GM23338 (cell line): ENCODE measurements around the gene SFI1. TPM values are rescaled to one million over a fixed set of nuclear protein-coding genes. Genes with fewer than 3 reads are reported as not detected.

Experiments
- ATAC-seq: fragments of 200-7000 bp; cut with Tn5 transposase; 3 replicates; pipeline ENCODE4 v1.9.1; 2020
- DNase-seq: peaks from one replicate; pipeline ENCODE4 v3.0.0-alpha.2; 2015; ENCODE audit warnings: low spot score
- H2AFZ ChIP-seq: fragments of 200-600 bp; sonication (generic); 2 replicates; pipeline ENCODE4 v1.8.0; 2016; ENCODE audit warnings: antibody characterized with exemption, mild to moderate bottlenecking, moderate library complexity
- H3F3A ChIP-seq: fragments of 200-600 bp; sonication (generic); replicated peaks from 2 replicates; pipeline ENCODE4 v1.8.0; 2017; ENCODE audit warnings: antibody characterized with exemption, mixed run types, low read depth
- H3K27ac ChIP-seq: fragments of 200-600 bp; sonication (generic); 2 replicates; pipeline ENCODE4 v1.6.1; 2016; ENCODE audit warnings: low read depth
- H3K27me3 ChIP-seq: fragments of 200-600 bp; sonication (generic); 2 replicates; pipeline ENCODE4 v1.8.0; 2016; ENCODE audit warnings: mild to moderate bottlenecking, mixed run types, moderate library complexity; ENCODE audit not compliant: insufficient read depth
- H3K36me3 ChIP-seq: fragments of 200-600 bp; sonication (generic); 2 replicates; pipeline ENCODE4 v1.8.0; 2016; ENCODE audit warnings: mild to moderate bottlenecking; ENCODE audit not compliant: insufficient read depth
- H3K4me1 ChIP-seq: fragments of 200-600 bp; sonication (generic); 2 replicates; pipeline ENCODE4 v1.8.0; 2016; ENCODE audit warnings: mild to moderate bottlenecking, moderate library complexity; ENCODE audit not compliant: insufficient read depth
- H3K4me2 ChIP-seq: fragments of 200-600 bp; sonication (generic); 2 replicates; pipeline ENCODE4 v1.7.1; 2017; ENCODE audit warnings: mixed run types
- H3K4me3 ChIP-seq: fragments of 200-600 bp; sonication (generic); 2 replicates; pipeline ENCODE4 v1.6.1; 2016; ENCODE audit warnings: mixed run types
- H3K79me2 ChIP-seq: fragments of 200-600 bp; sonication (generic); replicated peaks from 2 replicates; pipeline ENCODE4 v1.8.0; 2017; ENCODE audit warnings: mild to moderate bottlenecking; ENCODE audit not compliant: insufficient read depth
- H3K9me2 ChIP-seq: fragments of 200-600 bp; sonication (generic); 2 replicates; pipeline ENCODE4 v1.8.0; 2017; ENCODE audit not compliant: insufficient read depth
- H4K20me1 ChIP-seq: fragments of 200-600 bp; sonication (generic); replicated peaks from 2 replicates; pipeline ENCODE4 v1.8.0; 2017; ENCODE audit warnings: mild to moderate bottlenecking; ENCODE audit not compliant: insufficient read depth
- H3K27ac Mint-ChIP-seq: 2 replicates; pipeline ENCODE4 v1.8.0; 2020; ENCODE audit warnings: inconsistent platforms, mild to moderate bottlenecking, moderate library complexity, mixed read lengths
- H3K27me3 Mint-ChIP-seq: 3 replicates; pipeline ENCODE4 v1.8.0; 2022; ENCODE audit warnings: low read depth, mild to moderate bottlenecking, moderate library complexity, mixed read lengths, inconsistent platforms; ENCODE audit not compliant: insufficient read depth, poor library complexity
- H3K36me3 Mint-ChIP-seq: 3 replicates; pipeline ENCODE4 v1.8.0; 2021; ENCODE audit warnings: low read depth, mild to moderate bottlenecking, inconsistent platforms, moderate library complexity, mixed read lengths
- H3K4me1 Mint-ChIP-seq: 3 replicates; pipeline ENCODE4 v1.8.0; 2020; ENCODE audit warnings: mild to moderate bottlenecking, inconsistent platforms, mixed read lengths
- H3K4me3 Mint-ChIP-seq: 3 replicates; pipeline ENCODE4 v1.8.0; 2021; ENCODE audit warnings: moderate library complexity, mild to moderate bottlenecking, inconsistent platforms, mixed read lengths
- H3K9me3 Mint-ChIP-seq: 3 replicates; pipeline ENCODE4 v1.8.0; 2020; ENCODE audit warnings: moderate library complexity, mild to moderate bottlenecking, inconsistent platforms, mixed read lengths
- CREB1 ChIP-seq: fragments of 250-450 bp; sonication (Bioruptor Pico); IDR thresholded peaks from 2 replicates; pipeline ENCODE4 v1.5.0; 2020; ENCODE audit warnings: low read depth, mild to moderate bottlenecking, moderate library complexity
- EZH2 ChIP-seq: fragments of 200-600 bp; sonication (generic); IDR thresholded peaks from one replicate; pipeline ENCODE4 v1.8.0; 2017; ENCODE audit warnings: antibody characterized with exemption, mild to moderate bottlenecking, low read depth; ENCODE audit not compliant: unreplicated experiment
- EZH2phosphoT487 ChIP-seq: fragments of 200-600 bp; sonication (generic); IDR thresholded peaks from one replicate; pipeline ENCODE4 v1.8.1; 2018; ENCODE audit warnings: antibody characterized with exemption; ENCODE audit not compliant: unreplicated experiment
- JUNB ChIP-seq: IDR thresholded peaks from one replicate; pipeline ENCODE4 v1.6.1; 2016; ENCODE audit warnings: antibody characterized with exemption; ENCODE audit not compliant: unreplicated experiment
- NANOG ChIP-seq: IDR thresholded peaks from 2 replicates; pipeline ENCODE4 v1.6.1; 2016; ENCODE audit warnings: antibody characterized with exemption, borderline replicate concordance
- POLR2AphosphoS5 ChIP-seq: IDR thresholded peaks from 2 replicates; pipeline ENCODE4 v1.6.1; 2016; ENCODE audit warnings: antibody characterized with exemption, low read depth
- STAT1 ChIP-seq: IDR thresholded peaks from one replicate; pipeline ENCODE4 v1.6.1; 2016; ENCODE audit warnings: antibody characterized with exemption; ENCODE audit not compliant: unreplicated experiment
- ZNF114 ChIP-seq: fragments of 250-450 bp; sonication (Bioruptor Pico); IDR thresholded peaks from 2 replicates; pipeline ENCODE4 v1.5.0; 2020; ENCODE audit warnings: mild to moderate bottlenecking, moderate library complexity
- ZNF331 ChIP-seq: fragments of 250-450 bp; sonication (Bioruptor Pico); IDR thresholded peaks from 2 replicates; pipeline ENCODE4 v1.5.0; 2020; ENCODE audit warnings: low read depth, mild to moderate bottlenecking, moderate library complexity
- polyA plus RNA-seq: library from polyadenylated mRNA; unstranded; fragments of >200 nt; fragmentation: Nextera tagmentation; extraction: Ambion mirVana; gene quantifications from 2 replicates; pipeline ENCODE4 v1.2.1, GENCODE V29; 2016
- total RNA-seq: library from RNA; depleted of rRNA; stranded (reverse); fragments of >200 nt; shearing (Covaris generic); gene quantifications from 2 replicates; pipeline ENCODE4 v1.2.3, GENCODE V29; 2014
- TF ChIP-seq, protein P1 (sequence below), 2 experiments: fragments of 200-600 bp in 1 of 2; sonication (generic) in 1 of 2; conservative IDR thresholded peaks; 2 replicates each; pipeline versions ENCODE4 v1.5.1 to v1.6.1; 2016 to 2017; ENCODE audit warnings: antibody characterized with exemption in 2 of 2, low read depth in 2 of 2, mild to moderate bottlenecking in 2 of 2, moderate library complexity in 1 of 2
- TF ChIP-seq, protein P2 (sequence below): IDR thresholded peaks from 2 replicates; pipeline ENCODE4 v1.6.1; 2016; ENCODE audit warnings: antibody characterized with exemption
- TF ChIP-seq, protein P3 (sequence below): fragments of 250-450 bp; sonication (Bioruptor Pico); IDR thresholded peaks from 2 replicates; pipeline ENCODE4 v1.5.0; 2020; ENCODE audit warnings: mild to moderate bottlenecking, moderate library complexity

Gene SFI1
- total and polyA plus RNA-seq, 2 experiments from 2014 or later, result 16.7 to 25.6 TPM

DNA sequence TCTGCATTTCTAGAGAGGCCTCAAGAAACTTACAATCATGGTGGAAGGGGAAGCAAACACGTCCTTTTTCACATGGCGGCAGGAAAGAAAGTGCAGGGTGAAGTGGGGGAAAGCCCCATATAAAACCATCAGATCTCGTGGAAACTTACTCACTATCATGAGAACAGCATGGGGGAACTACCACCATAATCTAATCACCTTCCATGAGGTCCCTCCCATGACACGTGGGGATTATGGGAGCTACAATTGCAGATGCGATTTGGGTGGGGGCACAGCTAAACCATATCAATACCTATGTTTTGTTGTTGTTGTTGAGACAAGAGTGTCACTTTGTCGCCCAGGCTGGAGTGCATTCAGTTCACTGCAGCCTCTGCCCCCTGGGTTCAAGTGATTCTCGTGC is 29.9 kb downstream of the SFI1 start:
- Mint-ChIP-seq H3K4me1 (no peaks in the 10 kb centered on the region), H3K36me3 (peaks cover 4% of the 10 kb centered on the region; the same call in 2 of the 3 replicates), H3K27ac (no peak overlapping the region), H3K27me3 (peaks cover 2% of the 10 kb centered on the region), H3K4me3 (no peak overlapping the region), H3K9me3 (no peaks in the 10 kb centered on the region)
- no peak for ATAC-seq
- no peaks in the 10 kb centered on the region for H3K36me3 ChIP-seq
- H3K9me2 ChIP-seq, result no peaks in the 10 kb centered on the region
- 0 out of 2 replicates have a peak, but pooled peaks cover 5% of the 10 kb centered on the region for H4K20me1 ChIP-seq
- no peak for TF ChIP-seq CREB1
- TF ChIP-seq STAT1, result no peak
- no peak for TF ChIP-seq EZH2phosphoT487
- TF ChIP-seq, protein P1, sequence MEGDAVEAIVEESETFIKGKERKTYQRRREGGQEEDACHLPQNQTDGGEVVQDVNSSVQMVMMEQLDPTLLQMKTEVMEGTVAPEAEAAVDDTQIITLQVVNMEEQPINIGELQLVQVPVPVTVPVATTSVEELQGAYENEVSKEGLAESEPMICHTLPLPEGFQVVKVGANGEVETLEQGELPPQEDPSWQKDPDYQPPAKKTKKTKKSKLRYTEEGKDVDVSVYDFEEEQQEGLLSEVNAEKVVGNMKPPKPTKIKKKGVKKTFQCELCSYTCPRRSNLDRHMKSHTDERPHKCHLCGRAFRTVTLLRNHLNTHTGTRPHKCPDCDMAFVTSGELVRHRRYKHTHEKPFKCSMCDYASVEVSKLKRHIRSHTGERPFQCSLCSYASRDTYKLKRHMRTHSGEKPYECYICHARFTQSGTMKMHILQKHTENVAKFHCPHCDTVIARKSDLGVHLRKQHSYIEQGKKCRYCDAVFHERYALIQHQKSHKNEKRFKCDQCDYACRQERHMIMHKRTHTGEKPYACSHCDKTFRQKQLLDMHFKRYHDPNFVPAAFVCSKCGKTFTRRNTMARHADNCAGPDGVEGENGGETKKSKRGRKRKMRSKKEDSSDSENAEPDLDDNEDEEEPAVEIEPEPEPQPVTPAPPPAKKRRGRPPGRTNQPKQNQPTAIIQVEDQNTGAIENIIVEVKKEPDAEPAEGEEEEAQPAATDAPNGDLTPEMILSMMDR (conservative IDR thresholded peaks at IDR 0.05; ENCODE audit: low read depth in 2 of 2), result no peak
- no peak for TF ChIP-seq JUNB
- no peak overlapping the region for H3K27ac ChIP-seq
- H3K4me3 ChIP-seq, result no peak overlapping the region
- H3K27me3 ChIP-seq, result no peaks in the 10 kb centered on the region
- no peak overlapping the region for H2AFZ ChIP-seq
- no peaks in the 10 kb centered on the region for H3K79me2 ChIP-seq
- no peak overlapping the region for H3K4me2 ChIP-seq
- H3F3A ChIP-seq, result no peaks in the 10 kb centered on the region
- H3K4me1 ChIP-seq, result no peaks in the 10 kb centered on the region
- no peak for DNase-seq

DNA sequence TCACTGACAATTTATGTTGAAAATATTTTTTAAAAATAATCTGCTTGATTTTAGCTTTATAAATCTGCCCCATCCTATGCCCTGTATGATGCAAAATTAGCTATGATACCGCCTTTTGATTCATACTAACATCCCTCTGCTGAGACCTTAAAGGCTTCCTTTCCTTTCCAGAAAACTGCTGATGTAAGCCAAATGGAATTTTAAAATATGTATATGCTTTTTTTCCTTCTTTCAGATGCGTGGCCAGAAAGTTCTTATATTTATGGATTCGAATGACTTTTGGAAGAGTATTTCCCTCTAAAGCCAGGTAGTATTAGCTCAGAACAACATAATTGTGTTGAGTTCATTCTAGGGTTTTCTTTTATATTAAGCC is 34.5 kb downstream of the SFI1 start:
- H3K4me3 ChIP-seq, result no peak overlapping the region
- DNase-seq, result no peak
- H3K27me3 Mint-ChIP-seq, result peaks cover 6% of the 10 kb centered on the region
- H3K79me2 ChIP-seq, result no peaks in the 10 kb centered on the region
- H3K27me3 ChIP-seq, result no peaks in the 10 kb centered on the region
- H3K36me3 Mint-ChIP-seq, result no peaks in the 10 kb centered on the region
- no peaks in the 10 kb centered on the region for H3K9me2 ChIP-seq
- no peaks in the 10 kb centered on the region for H3F3A ChIP-seq
- H3K4me1 ChIP-seq, result no peaks in the 10 kb centered on the region
- 0 out of 2 replicates have a peak, but pooled peaks cover 7% of the 10 kb centered on the region for H4K20me1 ChIP-seq
- no peak for ATAC-seq
- no peak overlapping the region for H3K4me2 ChIP-seq
- H3K4me1 Mint-ChIP-seq, result no peaks in the 10 kb centered on the region
- no peak overlapping the region for H3K27ac ChIP-seq
- no peaks in the 10 kb centered on the region for H3K9me3 Mint-ChIP-seq
- no peak overlapping the region for H2AFZ ChIP-seq
- H3K27ac Mint-ChIP-seq, result no peak overlapping the region
- no peaks in the 10 kb centered on the region for H3K36me3 ChIP-seq
- no peak overlapping the region for H3K4me3 Mint-ChIP-seq
- TF ChIP-seq, protein P2, sequence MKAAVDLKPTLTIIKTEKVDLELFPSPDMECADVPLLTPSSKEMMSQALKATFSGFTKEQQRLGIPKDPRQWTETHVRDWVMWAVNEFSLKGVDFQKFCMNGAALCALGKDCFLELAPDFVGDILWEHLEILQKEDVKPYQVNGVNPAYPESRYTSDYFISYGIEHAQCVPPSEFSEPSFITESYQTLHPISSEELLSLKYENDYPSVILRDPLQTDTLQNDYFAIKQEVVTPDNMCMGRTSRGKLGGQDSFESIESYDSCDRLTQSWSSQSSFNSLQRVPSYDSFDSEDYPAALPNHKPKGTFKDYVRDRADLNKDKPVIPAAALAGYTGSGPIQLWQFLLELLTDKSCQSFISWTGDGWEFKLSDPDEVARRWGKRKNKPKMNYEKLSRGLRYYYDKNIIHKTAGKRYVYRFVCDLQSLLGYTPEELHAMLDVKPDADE, result no peak
- TF ChIP-seq JUNB, result no peak
- TF ChIP-seq POLR2AphosphoS5, result no peak
- TF ChIP-seq CREB1, result no peak
- TF ChIP-seq, protein P3, sequence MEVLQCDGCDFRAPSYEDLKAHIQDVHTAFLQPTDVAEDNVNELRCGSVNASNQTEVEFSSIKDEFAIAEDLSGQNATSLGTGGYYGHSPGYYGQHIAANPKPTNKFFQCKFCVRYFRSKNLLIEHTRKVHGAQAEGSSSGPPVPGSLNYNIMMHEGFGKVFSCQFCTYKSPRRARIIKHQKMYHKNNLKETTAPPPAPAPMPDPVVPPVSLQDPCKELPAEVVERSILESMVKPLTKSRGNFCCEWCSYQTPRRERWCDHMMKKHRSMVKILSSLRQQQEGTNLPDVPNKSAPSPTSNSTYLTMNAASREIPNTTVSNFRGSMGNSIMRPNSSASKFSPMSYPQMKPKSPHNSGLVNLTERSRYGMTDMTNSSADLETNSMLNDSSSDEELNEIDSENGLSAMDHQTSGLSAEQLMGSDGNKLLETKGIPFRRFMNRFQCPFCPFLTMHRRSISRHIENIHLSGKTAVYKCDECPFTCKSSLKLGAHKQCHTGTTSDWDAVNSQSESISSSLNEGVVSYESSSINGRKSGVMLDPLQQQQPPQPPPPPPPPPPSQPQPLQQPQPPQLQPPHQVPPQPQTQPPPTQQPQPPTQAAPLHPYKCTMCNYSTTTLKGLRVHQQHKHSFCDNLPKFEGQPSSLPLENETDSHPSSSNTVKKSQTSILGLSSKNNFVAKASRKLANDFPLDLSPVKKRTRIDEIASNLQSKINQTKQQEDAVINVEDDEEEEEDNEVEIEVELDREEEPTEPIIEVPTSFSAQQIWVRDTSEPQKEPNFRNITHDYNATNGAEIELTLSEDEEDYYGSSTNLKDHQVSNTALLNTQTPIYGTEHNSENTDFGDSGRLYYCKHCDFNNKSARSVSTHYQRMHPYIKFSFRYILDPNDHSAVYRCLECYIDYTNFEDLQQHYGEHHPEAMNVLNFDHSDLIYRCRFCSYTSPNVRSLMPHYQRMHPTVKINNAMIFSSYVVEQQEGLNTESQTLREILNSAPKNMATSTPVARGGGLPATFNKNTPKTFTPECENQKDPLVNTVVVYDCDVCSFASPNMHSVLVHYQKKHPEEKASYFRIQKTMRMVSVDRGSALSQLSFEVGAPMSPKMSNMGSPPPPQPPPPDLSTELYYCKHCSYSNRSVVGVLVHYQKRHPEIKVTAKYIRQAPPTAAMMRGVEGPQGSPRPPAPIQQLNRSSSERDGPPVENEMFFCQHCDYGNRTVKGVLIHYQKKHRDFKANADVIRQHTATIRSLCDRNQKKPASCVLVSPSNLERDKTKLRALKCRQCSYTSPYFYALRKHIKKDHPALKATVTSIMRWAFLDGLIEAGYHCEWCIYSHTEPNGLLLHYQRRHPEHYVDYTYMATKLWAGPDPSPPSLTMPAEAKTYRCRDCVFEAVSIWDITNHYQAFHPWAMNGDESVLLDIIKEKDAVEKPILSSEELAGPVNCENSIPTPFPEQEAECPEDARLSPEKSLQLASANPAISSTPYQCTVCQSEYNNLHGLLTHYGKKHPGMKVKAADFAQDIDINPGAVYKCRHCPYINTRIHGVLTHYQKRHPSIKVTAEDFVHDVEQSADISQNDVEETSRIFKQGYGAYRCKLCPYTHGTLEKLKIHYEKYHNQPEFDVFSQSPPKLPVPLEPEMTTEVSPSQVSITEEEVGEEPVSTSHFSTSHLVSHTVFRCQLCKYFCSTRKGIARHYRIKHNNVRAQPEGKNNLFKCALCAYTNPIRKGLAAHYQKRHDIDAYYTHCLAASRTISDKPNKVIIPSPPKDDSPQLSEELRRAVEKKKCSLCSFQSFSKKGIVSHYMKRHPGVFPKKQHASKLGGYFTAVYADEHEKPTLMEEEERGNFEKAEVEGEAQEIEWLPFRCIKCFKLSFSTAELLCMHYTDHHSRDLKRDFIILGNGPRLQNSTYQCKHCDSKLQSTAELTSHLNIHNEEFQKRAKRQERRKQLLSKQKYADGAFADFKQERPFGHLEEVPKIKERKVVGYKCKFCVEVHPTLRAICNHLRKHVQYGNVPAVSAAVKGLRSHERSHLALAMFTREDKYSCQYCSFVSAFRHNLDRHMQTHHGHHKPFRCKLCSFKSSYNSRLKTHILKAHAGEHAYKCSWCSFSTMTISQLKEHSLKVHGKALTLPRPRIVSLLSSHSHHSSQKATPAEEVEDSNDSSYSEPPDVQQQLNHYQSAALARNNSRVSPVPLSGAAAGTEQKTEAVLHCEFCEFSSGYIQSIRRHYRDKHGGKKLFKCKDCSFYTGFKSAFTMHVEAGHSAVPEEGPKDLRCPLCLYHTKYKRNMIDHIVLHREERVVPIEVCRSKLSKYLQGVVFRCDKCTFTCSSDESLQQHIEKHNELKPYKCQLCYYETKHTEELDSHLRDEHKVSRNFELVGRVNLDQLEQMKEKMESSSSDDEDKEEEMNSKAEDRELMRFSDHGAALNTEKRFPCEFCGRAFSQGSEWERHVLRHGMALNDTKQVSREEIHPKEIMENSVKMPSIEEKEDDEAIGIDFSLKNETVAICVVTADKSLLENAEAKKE, result no peak
- no peak for TF ChIP-seq NANOG
- no peak for TF ChIP-seq EZH2phosphoT487
- no peak for TF ChIP-seq EZH2
- TF ChIP-seq ZNF114 (CRISPR knock-in tag), result no peak
- TF ChIP-seq ZNF331 (CRISPR knock-in tag), result no peak
